Neural progenitor cell (in vitro differentiated cells): ENCODE results near the gene NR3C2. TPM values are rescaled to one million over a fixed set of nuclear protein-coding genes. Genes with fewer than 3 reads are reported as not detected.

Experiments used
- DNase-seq: peaks from one replicate; pipeline ENCODE4 v3.0.0-alpha.2; 2016; ENCODE audit warnings: low spot score
- H2AFZ ChIP-seq: fragments of 200-600 bp; sonication (generic); replicated peaks from 2 replicates; pipeline ENCODE4 v1.6.1; 2016; ENCODE audit warnings: antibody characterized with exemption
- H3F3A ChIP-seq: fragments of 200-600 bp; sonication (generic); 2 replicates; pipeline ENCODE4 v1.6.1; 2016; ENCODE audit warnings: antibody characterized with exemption, low read depth
- H3K27ac ChIP-seq: fragments of 200-600 bp; sonication (generic); 2 replicates; pipeline ENCODE4 v1.5.1; 2016; ENCODE audit warnings: mild to moderate bottlenecking
- H3K27me3 ChIP-seq: fragments of 200-600 bp; sonication (generic); 2 replicates; pipeline ENCODE4 v1.6.1; 2016; ENCODE audit warnings: mild to moderate bottlenecking, moderate library complexity
- H3K36me3 ChIP-seq: fragments of 200-600 bp; sonication (generic); 2 replicates; pipeline ENCODE4 v1.5.1; 2016
- H3K4me1 ChIP-seq: fragments of 200-600 bp; sonication (generic); 2 replicates; pipeline ENCODE4 v1.6.1; 2016; ENCODE audit warnings: mixed run types
- H3K4me2 ChIP-seq: fragments of 200-600 bp; sonication (generic); 2 replicates; pipeline ENCODE4 v1.6.1; 2016
- H3K4me3 ChIP-seq: fragments of 200-600 bp; sonication (generic); 2 replicates; pipeline ENCODE4 v1.5.1; 2016
- H3K79me2 ChIP-seq: fragments of 200-600 bp; sonication (generic); 2 replicates; pipeline ENCODE4 v1.6.1; 2016; ENCODE audit warnings: low read depth
- H3K9ac ChIP-seq: fragments of 200-600 bp; sonication (generic); 2 replicates; pipeline ENCODE4 v1.6.1; 2016
- H3K9me3 ChIP-seq: fragments of 200-600 bp; sonication (generic); 2 replicates; pipeline ENCODE4 v1.5.1; 2016; ENCODE audit warnings: low read depth
- H4K20me1 ChIP-seq: fragments of 200-600 bp; sonication (generic); 2 replicates; pipeline ENCODE4 v1.6.1; 2016; ENCODE audit warnings: low read depth
- H3K27ac Mint-ChIP-seq: 3 replicates; pipeline ENCODE4 v1.8.0; 2021; ENCODE audit warnings: mixed read lengths
- H3K27me3 Mint-ChIP-seq: 2 replicates; pipeline ENCODE4 v1.8.0; 2022; ENCODE audit warnings: low read depth, mild to moderate bottlenecking, inconsistent platforms, moderate library complexity, mixed read lengths; ENCODE audit not compliant: insufficient read depth
- H3K36me3 Mint-ChIP-seq: 3 replicates; pipeline ENCODE4 v1.8.0; 2021; ENCODE audit warnings: mixed read lengths
- H3K4me1 Mint-ChIP-seq: 3 replicates; pipeline ENCODE4 v1.8.0; 2021; ENCODE audit warnings: mixed read lengths
- H3K4me3 Mint-ChIP-seq: 3 replicates; pipeline ENCODE4 v1.8.0; 2021; ENCODE audit warnings: mild to moderate bottlenecking, moderate library complexity, mixed read lengths
- H3K9me3 Mint-ChIP-seq: 3 replicates; pipeline ENCODE4 v1.8.0; 2020; ENCODE audit warnings: mixed read lengths
- CTCF ChIP-seq: fragments of 200-600 bp; sonication (generic); IDR thresholded peaks from 2 replicates; pipeline ENCODE4 v1.5.1; 2017; ENCODE audit warnings: antibody characterized with exemption, mild to moderate bottlenecking
- EZH2 ChIP-seq: fragments of 200-600 bp; sonication (generic); IDR thresholded peaks from 2 replicates; pipeline ENCODE4 v1.6.1; 2017; ENCODE audit warnings: antibody characterized with exemption, mild to moderate bottlenecking, moderate library complexity
- EZH2phosphoT487 ChIP-seq: fragments of 200-600 bp; sonication (generic); IDR thresholded peaks from 2 replicates; pipeline ENCODE4 v1.6.1; 2017; ENCODE audit warnings: antibody characterized with exemption
- total RNA-seq: library from RNA; depleted of rRNA; stranded (reverse); fragments of >200 nt; gene quantifications from 2 replicates; pipeline ENCODE4 v1.2.3, GENCODE V29; 2015; ENCODE audit warnings: low replicate concordance

NR3C2 gene
- total RNA-seq, 1 donor from 2014 or later: 0.73 TPM

- peaks cover 2% of the 10 kb centered on the region for H3K36me3 Mint-ChIP-seq
- H3K27me3 Mint-ChIP-seq: peaks cover 6% of the 10 kb centered on the region
- Histone ChIP-seq H3K9me3 (no peaks in the 10 kb centered on the region), H3K4me3 (no peak overlapping the region), H3K4me2 (no peak overlapping the region), H2AFZ (no peak overlapping the region), H3K9ac (no peak overlapping the region), H3K79me2 (no peaks in the 10 kb centered on the region), H4K20me1 (no peaks in the 10 kb centered on the region), H3K27ac (no peak overlapping the region), H3K36me3 (no peaks in the 10 kb centered on the region), H3F3A (no peaks in the 10 kb centered on the region), H3K4me1 (peaks cover 4% of the 10 kb centered on the region), H3K27me3 (no peaks in the 10 kb centered on the region)
- H3K4me3 Mint-ChIP-seq: no peak overlapping the region
- DNase-seq: no peak
- no peaks in the 10 kb centered on the region for H3K9me3 Mint-ChIP-seq
- H3K4me1 Mint-ChIP-seq: peaks cover 31% of the 10 kb centered on the region
- H3K27ac Mint-ChIP-seq: no peak overlapping the region
- no peak for TF ChIP-seq EZH2
- TF ChIP-seq CTCF: no peak
- TF ChIP-seq EZH2phosphoT487: no peak
Observed at GRCh38 chr4:148060264-148061140, 381.7 kb downstream of the NR3C2 start.

- no peak overlapping the region for H3K4me3 ChIP-seq
- TF ChIP-seq EZH2 (no peak), EZH2phosphoT487 (no peak), CTCF (no peak)
- H4K20me1 ChIP-seq: no peaks in the 10 kb centered on the region
- Mint-ChIP-seq H3K27ac (no peak overlapping the region), H3K4me1 (peaks cover 26% of the 10 kb centered on the region), H3K36me3 (peaks cover 2% of the 10 kb centered on the region), H3K27me3 (peaks cover 6% of the 10 kb centered on the region), H3K4me3 (no peak overlapping the region), H3K9me3 (no peaks in the 10 kb centered on the region)
- no peak overlapping the region for H3K4me2 ChIP-seq
- no peak overlapping the region for H3K27ac ChIP-seq
- H3K9me3 ChIP-seq: no peaks in the 10 kb centered on the region
- H3K4me1 ChIP-seq: peaks cover under 1% of the 10 kb centered on the region
- H2AFZ ChIP-seq: no peak overlapping the region
- no peak for DNase-seq
- no peaks in the 10 kb centered on the region for H3K79me2 ChIP-seq
- no peaks in the 10 kb centered on the region for H3K36me3 ChIP-seq
- H3K27me3 ChIP-seq: no peaks in the 10 kb centered on the region
- no peak overlapping the region for H3K9ac ChIP-seq
- H3F3A ChIP-seq: no peaks in the 10 kb centered on the region
Observed at GRCh38 chr4:148059617-148060180, 382.5 kb downstream of the NR3C2 start.

GRCh38 chr4:148057984-148058859 is 384.0 kb downstream of the NR3C2 start:
- Histone ChIP-seq H3K9me3 (no peaks in the 10 kb centered on the region), H4K20me1 (no peaks in the 10 kb centered on the region), H3K9ac (no peak overlapping the region), H3K27me3 (no peaks in the 10 kb centered on the region), H3F3A (no peaks in the 10 kb centered on the region), H3K4me3 (no peak overlapping the region), H2AFZ (no peak overlapping the region), H3K4me2 (no peak overlapping the region), H3K4me1 (no peaks in the 10 kb centered on the region), H3K27ac (no peak overlapping the region), H3K36me3 (no peaks in the 10 kb centered on the region), H3K79me2 (no peaks in the 10 kb centered on the region)
- no peak overlapping the region for H3K27ac Mint-ChIP-seq
- H3K9me3 Mint-ChIP-seq: no peaks in the 10 kb centered on the region
- peaks cover 2% of the 10 kb centered on the region for H3K36me3 Mint-ChIP-seq
- no peak for DNase-seq
- TF ChIP-seq CTCF (no peak), EZH2phosphoT487 (no peak), EZH2 (no peak)
- H3K27me3 Mint-ChIP-seq: peaks cover 2% of the 10 kb centered on the region
- peaks cover 31% of the 10 kb centered on the region for H3K4me1 Mint-ChIP-seq
- no peak overlapping the region for H3K4me3 Mint-ChIP-seq
